HG03520 (cell line): ENCODE data around the gene EIF2D.
A peak's percentile ranks its signal among the peaks of the same experiment; 100 is the strongest.
"Not testable (repeated sequence)": the region's sequence is repeated elsewhere in the genome, so short reads cannot be mapped to it uniquely, and the experiment has no call there.

Source experiments
- ATAC-seq: cut with Tn5 transposase; IDR thresholded peaks from one replicate; pipeline ENCODE4 v1.9.1; 2021; ENCODE audit warnings: mild to moderate bottlenecking, moderate library complexity; ENCODE audit not compliant: unreplicated experiment

The EIF2D gene

DNA sequence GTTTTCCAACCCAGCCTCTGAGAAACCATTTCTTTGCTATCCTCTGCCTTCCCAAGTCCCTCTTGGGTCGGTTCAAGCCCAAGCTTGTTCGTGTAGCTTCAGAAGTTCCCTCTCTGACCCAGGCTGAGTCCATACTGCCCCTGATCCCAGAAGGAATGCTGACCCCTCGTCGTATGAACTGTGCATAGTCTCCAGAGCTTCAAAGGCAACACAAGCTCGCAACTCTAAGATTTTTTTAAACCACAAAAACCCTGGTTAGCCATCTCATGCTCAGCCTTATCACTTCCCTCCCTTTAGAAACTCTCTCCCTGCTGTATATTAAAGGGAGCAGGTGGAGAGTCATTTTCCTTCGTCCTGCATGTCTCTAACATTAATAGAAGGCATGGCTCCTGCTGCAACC lies 23.8 kb downstream of the EIF2D start:
- no peak for ATAC-seq

DNA sequence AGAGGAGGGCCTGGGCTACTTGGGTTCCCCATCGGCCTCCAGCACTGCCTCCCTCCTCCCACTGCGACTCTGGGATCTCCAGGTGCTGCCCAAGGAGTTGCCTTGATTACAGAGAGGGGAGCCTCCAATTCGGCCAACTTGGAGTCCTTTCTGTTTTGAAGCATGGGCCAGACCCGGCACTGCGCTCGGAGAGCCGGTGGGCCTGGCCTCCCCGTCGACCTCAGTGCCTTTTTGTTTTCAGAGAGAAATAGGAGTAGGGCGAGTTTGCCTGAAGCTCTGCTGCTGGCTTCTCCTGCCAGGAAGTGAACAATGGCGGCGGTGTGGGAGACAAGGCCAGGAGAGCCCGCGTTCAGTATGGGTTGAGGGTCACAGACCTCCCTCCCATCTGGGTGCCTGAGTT lies 24.4 kb downstream of the EIF2D start:
- no peak for ATAC-seq

DNA sequence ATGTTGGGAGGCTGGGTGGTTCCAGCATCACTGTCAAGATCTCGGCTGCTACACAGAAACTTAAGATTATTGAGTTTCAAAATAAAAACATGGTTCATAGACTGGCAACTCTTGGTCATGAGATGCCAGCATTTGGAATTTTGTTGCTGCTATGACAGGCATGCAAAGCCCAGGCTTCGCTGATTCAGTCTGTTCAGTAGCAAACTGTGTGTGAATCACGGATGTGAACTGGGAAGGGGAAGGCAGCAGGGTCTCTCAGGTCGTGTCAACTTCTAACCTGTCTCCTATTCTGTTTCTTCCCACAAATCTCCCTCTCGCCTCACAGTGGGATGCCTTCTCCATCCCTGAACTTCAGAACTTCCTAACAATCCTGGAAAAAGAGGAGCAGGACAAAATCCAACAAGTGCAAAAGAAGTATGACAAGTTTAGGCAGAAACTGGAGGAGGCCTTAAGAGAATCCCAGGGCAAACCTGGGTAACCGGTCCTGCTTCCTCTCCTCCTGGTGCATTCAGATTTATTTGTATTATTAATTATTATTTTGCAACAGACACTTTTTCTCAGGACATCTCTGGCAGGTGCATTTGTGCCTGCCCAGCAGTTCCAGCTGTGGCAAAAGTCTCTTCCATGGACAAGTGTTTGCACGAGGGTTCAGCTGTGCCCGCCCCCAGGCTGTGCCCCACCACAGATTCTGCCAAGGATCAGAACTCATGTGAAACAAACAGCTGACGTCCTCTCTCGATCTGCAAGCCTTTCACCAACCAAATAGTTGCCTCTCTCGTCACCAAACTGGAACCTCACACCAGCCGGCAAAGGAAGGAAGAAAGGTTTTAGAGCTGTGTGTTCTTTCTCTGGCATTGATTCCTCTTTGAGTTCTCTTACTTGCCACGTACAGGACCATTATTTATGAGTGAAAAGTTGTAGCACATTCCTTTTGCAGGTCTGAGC lies 25.5 kb downstream of the EIF2D start:
- ATAC-seq, result no peak

DNA sequence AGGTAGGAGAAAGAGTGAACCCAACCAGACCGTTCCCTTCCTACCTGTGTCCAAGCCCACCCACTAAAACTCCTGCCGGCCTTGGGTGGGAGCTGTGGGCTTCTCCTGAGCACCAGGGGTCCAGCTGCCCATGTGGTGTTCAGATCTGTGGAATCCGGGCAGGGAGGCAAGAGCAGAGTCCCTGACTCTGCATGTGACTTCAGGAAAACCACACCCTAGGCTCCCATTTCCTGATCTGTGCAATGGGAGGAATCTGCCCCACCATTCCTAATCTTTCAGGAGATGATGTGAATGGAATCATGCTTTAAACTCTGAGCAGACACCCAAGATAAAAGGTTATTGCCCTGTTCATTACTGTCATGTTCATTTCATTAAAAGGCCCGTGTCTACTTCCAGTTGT lies 27.6 kb downstream of the EIF2D start:
- no peak for ATAC-seq

DNA sequence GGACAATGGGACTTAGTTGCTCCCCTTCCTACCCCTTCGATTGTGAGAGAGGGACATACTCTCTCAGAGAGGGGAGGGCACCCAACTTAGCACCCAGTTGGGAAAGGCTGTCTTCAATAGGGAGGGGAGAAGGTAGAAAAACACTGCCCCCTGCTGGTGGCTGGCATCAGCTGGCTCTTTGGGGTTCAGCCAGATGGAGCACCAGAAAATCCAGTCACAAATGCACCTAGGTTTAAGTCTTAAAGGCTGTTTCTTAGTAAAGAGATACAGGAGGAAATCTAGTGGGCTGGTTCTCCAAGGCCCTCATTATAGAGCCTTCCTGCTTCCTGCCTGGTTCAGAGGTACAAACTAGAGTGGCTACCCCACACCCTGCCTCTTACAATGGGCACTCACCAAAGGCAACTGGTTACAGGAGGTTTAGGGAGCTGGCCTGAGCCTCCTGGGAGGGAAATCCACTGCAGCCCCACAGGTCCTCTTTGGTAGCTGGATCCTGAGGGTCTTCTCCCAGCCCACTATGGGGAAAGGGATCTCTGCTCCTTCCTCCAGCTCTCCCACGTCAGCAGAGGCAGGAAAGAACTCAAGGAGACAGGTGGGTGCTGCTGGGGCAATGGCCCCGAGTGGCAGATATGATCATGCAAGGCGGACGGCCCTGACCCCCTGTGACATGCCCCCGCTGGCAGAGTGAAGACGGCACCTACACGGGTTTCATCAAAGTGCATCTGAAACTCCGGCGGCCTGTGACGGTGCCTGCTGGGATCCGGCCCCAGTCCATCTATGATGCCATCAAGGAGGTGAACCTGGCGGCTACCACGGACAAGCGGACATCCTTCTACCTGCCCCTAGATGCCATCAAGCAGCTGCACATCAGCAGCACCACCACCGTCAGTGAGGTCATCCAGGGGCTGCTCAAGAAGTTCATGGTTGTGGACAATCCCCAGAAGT lies 28.3 kb downstream of the EIF2D start:
- no peak for ATAC-seq

DNA sequence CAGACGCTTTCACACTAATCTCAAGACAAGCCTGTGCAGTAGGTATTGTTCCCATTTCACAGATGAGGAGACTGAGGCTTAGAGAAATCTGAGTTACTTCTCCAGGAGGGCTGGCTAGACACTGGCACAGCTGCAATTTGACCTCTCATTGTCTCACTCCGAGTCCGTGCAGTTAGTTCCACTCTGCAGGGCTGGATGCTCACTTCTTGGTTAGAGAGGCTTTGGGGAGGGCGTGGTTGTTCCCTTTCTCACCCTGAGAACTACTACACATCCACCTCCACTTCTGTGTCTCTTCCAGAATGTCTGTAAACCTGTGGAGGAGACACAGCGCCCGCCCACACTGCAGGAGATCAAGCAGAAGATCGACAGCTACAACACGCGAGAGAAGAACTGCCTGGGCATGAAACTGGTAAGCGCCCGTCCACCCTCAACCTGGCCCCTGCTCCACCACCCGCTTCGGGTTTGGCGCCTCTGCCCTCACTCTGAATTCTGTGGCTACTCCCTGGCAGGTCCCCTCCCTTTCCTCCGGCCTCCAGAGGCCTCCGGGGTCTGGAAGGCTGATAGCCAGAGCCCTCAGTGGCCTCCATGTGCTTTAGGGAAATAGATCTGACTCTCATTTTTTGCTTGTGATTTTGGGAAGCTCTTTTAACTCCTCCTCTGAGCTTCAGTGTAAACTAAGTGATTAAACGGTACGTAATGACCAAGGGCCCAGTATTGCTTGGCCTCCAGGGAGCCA lies 29.1 kb downstream of the EIF2D start:
- no peak for ATAC-seq

DNA sequence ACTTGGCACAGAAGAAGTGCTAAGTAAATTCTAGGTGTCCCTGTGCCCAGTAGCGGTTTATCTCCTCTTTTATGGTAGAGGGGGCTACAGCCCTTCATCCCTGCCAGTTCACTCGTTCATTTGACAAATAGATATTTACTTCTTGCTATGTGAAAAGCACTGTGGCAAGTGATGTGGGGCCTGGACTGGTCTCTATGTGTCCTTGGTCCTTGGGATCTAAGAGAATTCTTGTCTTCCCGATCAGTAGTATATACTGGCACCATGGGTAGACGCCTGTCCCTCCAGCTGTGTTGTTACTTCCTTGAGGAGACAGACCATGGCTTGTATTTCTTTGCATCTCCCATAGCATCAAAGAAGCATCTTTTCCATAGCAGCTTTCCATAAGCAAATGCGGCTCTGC lies 29.7 kb downstream of the EIF2D start:
- ATAC-seq, result no peak

DNA sequence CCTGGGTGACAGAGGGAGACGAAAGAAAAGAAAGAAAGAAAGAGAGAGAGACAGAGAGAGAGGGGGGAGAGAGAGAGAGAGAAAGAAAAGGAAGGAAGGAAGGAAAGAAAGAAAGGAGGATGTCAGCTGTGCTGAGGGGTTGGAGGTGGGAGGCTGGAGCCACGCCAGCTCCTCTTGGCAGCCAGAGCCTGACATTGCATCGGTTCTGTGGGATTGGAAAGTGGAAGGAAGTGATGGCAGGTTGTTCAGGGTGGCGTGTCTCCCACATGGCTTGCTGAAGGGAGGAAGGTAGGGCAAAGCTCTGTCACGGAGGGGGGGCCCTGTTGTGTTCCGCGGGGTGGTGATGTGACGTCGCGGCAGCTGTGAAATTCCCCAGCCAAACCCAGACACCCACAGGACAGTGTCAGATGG lies 30.7 kb downstream of the EIF2D start:
- no peak for ATAC-seq

DNA sequence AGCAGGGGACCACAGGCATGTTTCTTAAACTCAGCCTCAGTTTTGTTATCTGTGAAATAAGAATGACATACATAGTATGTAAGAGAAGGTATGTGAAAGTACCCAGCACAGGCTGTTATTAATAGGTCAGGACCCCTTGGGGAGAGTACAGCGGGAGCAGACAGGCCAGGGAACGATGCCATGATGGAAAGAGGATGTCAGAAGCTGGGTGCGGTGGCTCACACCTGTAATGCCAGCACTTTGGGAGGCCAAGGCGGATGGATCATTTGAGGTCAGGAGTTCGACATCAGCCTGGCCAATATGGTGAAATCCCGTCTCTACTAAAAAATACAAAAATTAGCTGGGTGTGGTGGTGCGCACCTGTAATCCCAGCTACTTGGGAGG lies 31.2 kb downstream of the EIF2D start:
- not testable (repeated sequence) for ATAC-seq

DNA sequence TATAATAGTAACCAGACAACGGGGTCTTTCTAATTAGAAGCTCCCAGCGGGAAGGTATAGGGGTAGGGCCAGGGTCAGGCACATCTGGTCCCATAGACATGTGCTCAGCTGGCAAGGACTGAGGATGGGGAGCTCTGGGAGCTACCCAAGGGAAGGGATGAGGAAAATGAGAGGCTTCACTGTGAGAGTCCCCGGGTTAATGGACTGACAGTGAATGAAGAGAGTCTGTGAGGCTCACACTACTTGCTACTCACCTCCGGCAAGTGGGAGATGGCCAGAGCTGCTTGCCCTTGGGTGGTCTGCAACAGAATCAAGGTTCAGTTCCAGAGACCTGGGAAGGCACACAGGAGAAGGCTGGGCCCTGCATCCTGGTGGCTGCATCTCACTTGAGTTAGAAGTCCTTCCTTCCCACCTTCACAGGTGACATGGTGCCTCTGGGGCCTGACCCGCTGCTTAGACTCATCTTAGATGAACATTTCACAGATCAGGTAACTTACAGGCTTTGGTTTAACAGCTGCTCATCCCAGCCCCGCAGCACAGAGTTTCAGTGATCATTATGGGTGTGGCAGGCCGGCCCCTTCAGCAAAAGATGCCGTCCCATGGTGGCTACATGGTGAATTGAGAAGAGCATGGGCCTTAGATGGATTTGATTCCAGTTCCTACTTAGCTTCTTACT lies 31.7 kb downstream of the EIF2D start:
- no peak for ATAC-seq

DNA sequence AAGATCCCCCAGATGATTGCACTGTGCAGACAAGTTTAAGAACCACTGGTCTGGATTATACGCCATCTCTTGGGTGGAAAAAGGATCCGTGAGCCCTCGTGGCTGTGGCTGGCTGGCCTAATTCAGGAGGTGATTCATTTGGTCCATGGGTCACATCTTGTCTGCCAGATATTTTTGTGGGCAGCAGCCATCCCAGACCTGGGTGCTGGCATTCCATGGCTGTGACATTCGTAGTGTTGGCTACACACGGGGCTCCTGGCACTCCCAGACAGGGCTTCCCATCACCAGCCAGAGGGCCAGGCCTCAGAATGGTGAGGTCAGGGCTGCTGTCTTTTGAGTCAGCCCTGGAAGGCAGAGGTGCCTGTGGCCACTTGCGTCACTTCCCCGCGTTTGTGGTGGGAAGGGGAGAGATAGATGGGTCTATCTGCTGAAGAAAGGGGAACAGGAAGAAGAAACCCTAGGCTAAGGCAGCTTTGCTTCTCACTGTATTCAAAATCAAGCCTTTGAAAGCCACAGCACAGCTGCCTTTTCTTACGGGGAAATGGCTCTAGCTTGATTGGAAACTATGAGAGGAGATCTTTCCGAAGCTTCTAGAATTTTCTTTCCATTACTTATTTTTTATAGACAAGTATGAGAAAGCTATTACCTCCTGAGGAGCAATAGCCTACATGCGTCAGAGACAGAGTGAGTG lies 32.4 kb downstream of the EIF2D start:
- peak; percentile 82 for ATAC-seq

DNA sequence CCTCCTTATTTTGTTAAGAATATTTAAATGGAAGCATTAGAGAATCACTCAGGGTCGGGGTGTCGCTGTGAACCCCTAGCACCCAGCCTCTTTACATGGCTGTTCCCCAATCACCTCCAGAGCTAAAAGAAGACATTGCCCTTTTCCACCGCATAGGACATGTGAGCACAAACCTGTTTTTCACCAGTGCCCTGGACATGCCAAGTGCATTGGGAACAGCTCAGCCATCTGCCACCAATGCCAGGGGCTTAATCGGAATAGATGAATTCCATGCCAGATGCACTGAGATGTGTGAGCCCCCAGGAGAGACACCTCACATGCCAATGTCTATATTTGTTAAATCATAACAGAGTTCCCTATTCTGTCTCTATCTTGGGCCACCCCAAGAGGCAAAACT lies 33.3 kb downstream of the EIF2D start:
- ATAC-seq, result no peak

DNA sequence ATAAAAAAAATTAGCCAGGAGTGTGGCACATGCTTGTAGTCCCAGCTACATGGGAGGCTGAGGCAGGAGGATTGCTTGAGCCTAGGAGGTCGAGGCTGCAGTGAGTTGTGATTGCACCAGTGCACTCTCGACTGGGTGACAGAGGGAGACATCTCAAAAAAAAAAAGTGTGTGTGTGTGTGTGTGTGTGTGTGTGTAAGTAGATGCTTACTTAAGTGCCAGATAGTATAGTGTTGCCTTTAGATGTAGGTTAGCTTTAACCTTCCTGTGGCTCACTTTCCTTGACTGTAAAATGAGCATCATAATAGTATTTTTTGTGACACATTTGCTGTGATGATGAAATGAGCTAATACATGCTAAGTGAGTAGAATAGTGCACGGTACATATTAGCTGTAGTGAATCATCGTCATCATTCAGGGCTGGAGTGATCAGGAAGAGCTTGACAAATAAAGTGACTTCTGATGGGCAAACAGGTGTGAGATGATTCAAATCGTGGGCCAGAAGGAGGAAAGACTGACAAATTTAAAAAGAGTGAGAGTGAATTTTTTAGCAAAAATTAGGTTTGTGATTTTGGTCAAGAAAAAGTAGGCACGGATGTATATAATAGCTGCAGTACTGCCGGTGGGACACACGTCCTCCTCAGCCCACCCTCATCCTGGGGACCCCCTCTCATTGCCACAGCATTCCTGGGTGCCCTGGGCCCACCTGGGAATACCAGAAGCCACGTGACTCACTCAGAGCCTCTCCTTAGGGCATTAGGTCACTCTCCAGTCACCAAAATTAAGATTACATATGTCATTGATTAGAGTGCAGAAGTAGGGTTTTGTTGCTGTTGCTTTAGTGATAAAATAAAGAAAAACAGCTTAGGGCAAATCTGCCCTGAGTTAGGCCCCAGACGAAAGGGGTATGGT lies 33.9 kb downstream of the EIF2D start:
- ATAC-seq, result no peak

DNA sequence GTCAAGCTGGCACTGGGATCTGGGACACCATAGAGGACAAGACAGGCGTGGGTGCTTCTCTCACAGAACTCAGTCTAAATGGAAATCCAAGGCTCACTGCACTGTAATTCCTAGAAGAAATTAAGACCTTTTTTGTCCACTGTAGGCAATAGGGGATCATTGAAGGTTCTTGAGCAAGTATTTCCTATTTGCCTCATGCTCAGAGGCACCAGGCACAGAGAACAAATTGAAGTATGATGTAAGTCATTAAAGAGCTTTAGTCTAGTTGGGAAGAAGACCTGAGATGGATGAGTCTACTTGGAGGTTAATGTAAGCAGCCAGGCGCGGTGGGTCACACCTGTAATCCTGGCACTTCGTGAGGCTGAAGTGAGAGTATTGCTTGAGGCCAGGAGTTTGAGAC lies 34.6 kb downstream of the EIF2D start:
- no peak for ATAC-seq

DNA sequence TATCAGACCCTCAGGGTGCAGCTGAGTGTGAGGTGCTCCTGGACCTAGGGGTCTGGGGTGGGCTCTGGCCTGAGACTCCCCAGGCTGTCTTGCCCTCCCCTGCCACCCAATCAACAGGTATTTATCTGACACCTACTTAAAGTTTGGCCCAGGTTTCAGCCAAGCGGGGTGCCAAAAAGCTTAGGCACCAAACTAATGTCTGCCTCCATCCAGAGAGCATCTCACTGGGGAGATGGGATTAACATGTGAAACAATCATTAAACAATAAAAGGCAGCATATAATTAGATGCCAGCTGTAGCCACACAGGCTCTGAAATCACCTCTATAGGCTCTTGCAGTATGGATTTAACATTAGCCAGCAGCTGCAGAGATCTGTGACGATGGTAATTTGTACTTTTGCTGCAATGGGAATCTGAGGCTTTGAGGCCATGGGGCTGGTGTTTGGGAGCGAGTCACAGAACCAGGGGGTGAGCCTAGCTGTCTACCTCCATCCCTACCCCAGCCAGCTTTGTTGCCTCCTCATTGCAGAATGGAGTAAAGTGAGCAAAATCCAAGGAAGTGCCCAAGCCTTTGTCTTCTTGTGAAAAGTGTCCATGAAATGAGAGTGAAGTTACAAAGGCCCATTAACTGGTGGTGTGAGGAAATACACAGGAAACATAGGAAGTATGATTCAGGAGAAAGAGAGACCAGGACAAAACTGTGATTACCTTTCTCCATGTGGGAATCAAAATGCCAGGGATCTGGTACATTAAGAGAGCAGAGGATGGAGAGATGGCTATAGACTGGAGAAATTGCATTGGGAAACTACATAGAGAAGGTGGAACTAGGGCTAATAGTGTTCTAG lies 36.1 kb downstream of the EIF2D start:
- ATAC-seq, result no peak

DNA sequence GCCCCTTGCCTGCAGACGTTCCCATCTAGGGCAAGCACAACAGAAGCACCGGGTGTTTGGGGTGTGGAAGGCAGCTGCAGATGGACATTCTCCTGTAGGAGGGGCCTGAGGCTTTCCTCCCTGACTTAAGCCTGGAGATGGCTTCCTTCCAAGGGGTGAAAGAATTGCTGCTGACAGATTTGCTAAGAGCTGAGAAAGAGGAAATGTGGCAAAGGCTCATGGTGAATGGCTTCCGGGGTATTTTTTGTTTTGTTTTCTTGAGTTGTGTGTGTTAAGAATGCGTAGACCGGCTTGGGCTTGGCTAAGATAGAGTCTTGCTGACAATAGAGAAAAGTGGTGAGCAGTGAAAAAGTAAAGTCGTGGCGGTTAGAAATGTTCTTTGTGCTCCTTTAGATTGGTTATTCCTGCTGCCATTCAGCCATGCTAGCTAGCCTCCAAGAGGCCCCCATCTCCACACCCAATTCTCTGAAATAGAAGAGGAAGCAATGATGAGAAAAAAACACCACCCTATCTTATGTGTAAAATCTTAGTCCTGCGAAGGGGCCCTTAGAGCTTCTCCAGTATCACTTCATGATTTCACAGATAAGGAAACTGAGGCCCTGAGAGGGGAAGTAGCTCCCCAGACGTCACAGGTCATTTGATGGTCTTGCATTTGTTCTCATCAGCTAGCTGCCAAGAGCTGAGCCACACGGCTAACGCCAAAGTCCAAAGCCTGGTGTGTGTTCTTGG lies 36.9 kb downstream of the EIF2D start:
- no peak for ATAC-seq

DNA sequence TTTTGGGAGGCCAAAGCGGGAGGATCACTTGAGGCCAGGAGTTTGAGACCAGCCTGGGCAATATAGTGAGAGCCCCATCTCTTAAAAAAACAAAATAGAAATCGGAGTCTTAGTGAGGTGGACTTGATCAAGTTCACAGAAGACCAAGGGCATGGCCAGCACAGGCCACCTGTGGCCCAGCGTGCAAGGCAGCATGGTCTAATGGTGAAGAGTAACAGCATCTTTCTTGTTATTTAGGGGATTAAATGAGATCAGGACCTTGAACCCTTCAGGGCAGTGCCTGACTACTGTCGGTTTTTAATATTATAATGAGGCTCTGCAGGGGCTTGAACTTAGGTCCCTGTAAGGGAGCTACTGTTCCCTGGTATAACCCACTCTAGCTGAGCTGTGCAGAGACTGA lies 38.5 kb downstream of the EIF2D start:
- no peak for ATAC-seq
